Natural killer cell (primary cell): ENCODE measurements around the gene FLII. TPM values are rescaled to one million over a fixed set of nuclear protein-coding genes. Genes with fewer than 3 reads are reported as not detected.

Experiments used
- ATAC-seq, 3 donors: fragments of 150-1000 bp in 2 of 3; fragments of 200-7000 bp in 1 of 3; cut with Tn5 transposase; 1 replicate in 1 of 3; 2 replicates in 2 of 3; pipeline ENCODE4 v1.10.0; 2021; ENCODE audit warnings: mild to moderate bottlenecking in 2 of 3, moderate library complexity in 2 of 3
- DNase-seq, 2 donors: peaks; one replicate each; pipeline versions ENCODE4 v3.0.0 to v3.0.0-alpha.2; 2013 to 2021; ENCODE audit warnings: mixed read lengths in 1 of 2
- H3K27ac ChIP-seq: one replicate; pipeline ENCODE4 v1.5.1; 2013; ENCODE audit warnings: mild to moderate bottlenecking, low read length
- H3K27me3 ChIP-seq: one replicate; pipeline ENCODE4 v1.6.1; 2013; ENCODE audit warnings: low read length; ENCODE audit not compliant: control insufficient read depth, insufficient read depth
- H3K36me3 ChIP-seq: one replicate; pipeline ENCODE4 v1.6.1; 2013; ENCODE audit warnings: low read length; ENCODE audit not compliant: control insufficient read depth, insufficient read depth
- H3K4me1 ChIP-seq: one replicate; pipeline ENCODE4 v1.6.1; 2013; ENCODE audit warnings: low read length; ENCODE audit not compliant: control insufficient read depth, insufficient read depth
- H3K4me3 ChIP-seq: one replicate; pipeline ENCODE4 v1.5.1; 2013; ENCODE audit warnings: low read length
- H3K9me3 ChIP-seq: one replicate; pipeline ENCODE4 v1.6.1; 2013; ENCODE audit warnings: low read length; ENCODE audit not compliant: control insufficient read depth, insufficient read depth
- H3K27ac Mint-ChIP-seq, 2 donors: one replicate each; pipeline ENCODE4 v1.8.0; 2022; ENCODE audit warnings: mild to moderate bottlenecking in 2 of 2, mixed read lengths in 2 of 2, moderate library complexity in 1 of 2
- H3K27me3 Mint-ChIP-seq, 2 donors: one replicate each; pipeline ENCODE4 v1.8.0; 2022; ENCODE audit warnings: low read depth in 2 of 2, mixed read lengths in 2 of 2
- H3K36me3 Mint-ChIP-seq: one replicate; pipeline ENCODE4 v1.8.0; 2022; ENCODE audit warnings: mixed read lengths
- H3K4me1 Mint-ChIP-seq, 2 donors: one replicate each; pipeline ENCODE4 v1.8.0; 2022; ENCODE audit warnings: mixed read lengths in 2 of 2
- H3K4me3 Mint-ChIP-seq: one replicate; pipeline ENCODE4 v1.8.0; 2022; ENCODE audit warnings: mild to moderate bottlenecking, moderate library complexity, mixed read lengths
- H3K9me3 Mint-ChIP-seq, 2 donors: one replicate each; pipeline ENCODE4 v1.8.0; 2022; ENCODE audit warnings: mixed read lengths in 2 of 2
- CTCF ChIP-seq: fragments of 200-600 bp; IDR thresholded peaks from one replicate; pipeline ENCODE4 v1.8.0; 2022; ENCODE audit warnings: antibody characterized with exemption
- WGBS: methylation state at CpG from one replicate; pipeline ENCODE4 v1.1.7; 2013; ENCODE audit warnings: missing lambda C conversion rate; ENCODE audit not compliant: insufficient coverage; 5-methylcytosine and 5-hydroxymethylcytosine counted together
- intact Hi-C: fragments of 100-400 bp; cut with micrococcal nuclease; formaldehyde crosslinking; loops from one replicate; pipeline ENCODE4 v1.14.2; 2022
- total RNA-seq, 4 donors: library from RNA; stranded (reverse); fragments of 120-200 nt in 1 of 4; gene quantifications; one replicate each; pipeline versions ENCODE4 v1.2.3 to v1.2.4, GENCODE V29; 2013 to 2022

The FLII gene
- total RNA-seq, 3 donors from 2014 or later (not counting 1 experiment from before 2014, with no cell fraction given), result 286 to 342 (median 327) TPM

- Histone ChIP-seq H3K27ac (no peak overlapping the region), H3K36me3 (peaks cover 46% of the 10 kb centered on the region), H3K4me3 (no peak overlapping the region), H3K4me1 (no peaks in the 10 kb centered on the region), H3K27me3 (no peaks in the 10 kb centered on the region), H3K9me3 (no peaks in the 10 kb centered on the region)
- Mint-ChIP-seq H3K27ac (peak overlapping the region in 1 of 2 donors; percentile 44), H3K9me3 (no peaks in the 10 kb centered on the region), H3K36me3 (no peaks in the 10 kb centered on the region), H3K4me3 (no peak overlapping the region), H3K4me1 (no peaks in the 10 kb centered on the region), H3K27me3 (no peaks in the 10 kb centered on the region)
- intact Hi-C loops, result no loop called here
- TF ChIP-seq CTCF, result no peak
- 98% methylated on average over 18 of the region's 18 CpGs for WGBS
- ATAC-seq, result no peak
- DNase-seq, result no peak
Measured at GRCh38 chr17:18236494-18236893, 22.0 kb downstream of the FLII start.

DNA sequence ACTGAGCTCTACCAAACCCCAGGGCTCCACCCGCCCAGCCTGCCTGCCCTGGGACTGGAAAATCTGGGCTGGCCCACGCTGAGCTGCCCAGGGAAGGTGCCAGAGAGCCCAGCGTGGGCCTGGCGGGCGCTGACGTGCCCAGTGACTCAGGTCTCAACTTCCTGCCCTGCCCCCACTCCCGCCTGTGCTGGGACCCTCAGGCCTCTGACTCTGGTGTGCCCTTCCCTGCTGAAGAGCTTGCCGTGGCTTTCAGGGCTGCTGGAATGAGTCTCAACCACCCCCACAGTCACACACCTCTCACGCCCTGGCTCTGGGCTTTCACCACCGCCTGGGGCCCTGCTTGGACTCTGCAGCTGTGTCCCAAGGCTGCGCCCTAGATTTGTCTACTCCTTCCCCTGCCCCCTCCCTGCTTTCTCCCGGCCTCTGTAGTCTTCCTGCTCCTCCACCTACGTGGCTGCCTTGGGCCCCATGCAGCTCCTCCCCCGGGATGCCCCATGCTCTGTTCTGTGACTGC, 22.7 kb downstream of the FLII start:
- H3K27me3 ChIP-seq, result no peaks in the 10 kb centered on the region
- Mint-ChIP-seq H3K36me3 (no peaks in the 10 kb centered on the region), H3K27me3 (no peaks in the 10 kb centered on the region), H3K9me3 (no peaks in the 10 kb centered on the region), H3K4me3 (no peak overlapping the region), H3K4me1 (no peaks in the 10 kb centered on the region), H3K27ac (peak overlapping the region in 1 of 2 donors; percentile 44)
- 79% methylated on average over 14 of the region's 14 CpGs for WGBS
- no peak for ATAC-seq
- intact Hi-C loops, result no loop called here
- H3K36me3 ChIP-seq, result peaks cover 45% of the 10 kb centered on the region
- no peak overlapping the region for H3K27ac ChIP-seq
- no peak for DNase-seq
- no peaks in the 10 kb centered on the region for H3K9me3 ChIP-seq
- H3K4me1 ChIP-seq, result no peaks in the 10 kb centered on the region
- TF ChIP-seq CTCF, result no peak
- H3K4me3 ChIP-seq, result no peak overlapping the region

DNA sequence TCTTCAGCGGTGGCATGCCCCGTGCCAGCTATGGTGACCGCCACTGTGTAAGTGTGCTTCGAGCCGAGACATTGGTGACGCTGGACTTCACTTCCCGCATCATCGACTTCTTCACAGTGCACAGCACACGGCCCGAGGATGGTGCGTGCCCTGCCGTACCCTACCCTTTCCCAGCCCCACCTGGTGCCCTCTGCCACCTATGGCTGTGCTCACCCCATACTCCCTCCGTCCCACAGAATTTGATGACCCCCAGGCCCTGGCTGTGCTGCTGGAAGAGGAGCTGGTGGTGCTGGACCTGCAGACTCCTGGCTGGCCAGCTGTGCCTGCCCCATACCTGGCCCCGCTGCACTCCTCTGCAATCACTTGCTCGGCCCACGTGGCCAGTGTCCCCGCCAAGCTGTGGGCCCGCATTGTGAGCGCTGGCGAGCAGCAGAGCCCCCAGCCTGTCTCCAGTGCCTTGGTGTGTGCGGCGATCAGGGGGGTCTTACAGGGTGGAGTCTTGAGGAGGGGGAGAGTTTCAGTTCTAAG, 23.6 kb downstream of the FLII start:
- no peak for TF ChIP-seq CTCF
- ATAC-seq, result no peak
- Mint-ChIP-seq H3K4me3 (no peak overlapping the region), H3K27ac (no peak overlapping the region), H3K36me3 (no peaks in the 10 kb centered on the region), H3K9me3 (no peaks in the 10 kb centered on the region), H3K4me1 (no peaks in the 10 kb centered on the region), H3K27me3 (no peaks in the 10 kb centered on the region)
- peaks cover 45% of the 10 kb centered on the region for H3K36me3 ChIP-seq
- H3K4me3 ChIP-seq, result no peak overlapping the region
- DNase-seq, result no peak
- intact Hi-C loops, result no loop called here
- H3K27ac ChIP-seq, result no peak overlapping the region
- H3K27me3 ChIP-seq, result no peaks in the 10 kb centered on the region
- H3K9me3 ChIP-seq, result no peaks in the 10 kb centered on the region
- 97% methylated on average over 22 of the region's 22 CpGs for WGBS
- H3K4me1 ChIP-seq, result no peaks in the 10 kb centered on the region
